Measurements from ENCODE around the gene NUBP1. TPM values are rescaled to one million over a fixed set of nuclear protein-coding genes. Genes with fewer than 3 reads are reported as not detected.
A peak's percentile ranks its signal among the peaks of the same experiment; 100 is the strongest.

Gene NUBP1
- polyA plus RNA-seq, 3 donors, result 52.8 to 56.6 (median 54.3) TPM

- Histone ChIP-seq H3K9me3 (replicated peaks in 1 of 2; ENCODE audit: control insufficient read depth in 1 of 2, insufficient read depth in 1 of 2, low read length in 2 of 2) (no peaks in the 10 kb centered on the region), H3K36me3 (replicated peaks in 1 of 2; ENCODE audit: control insufficient read depth in 1 of 2, insufficient read depth in 2 of 2, low read length in 2 of 2) (no peaks in the 10 kb centered on the region), H3K79me2 (ENCODE audit: insufficient read depth, low read length) (no peaks in the 10 kb centered on the region), H3K9ac (ENCODE audit: insufficient read depth, low read length, poor library complexity, severe bottlenecking) (no peak overlapping the region), H3K4me3 (replicated peaks in 1 of 3; ENCODE audit: low read depth in 2 of 3, low read length in 3 of 3) (no peak overlapping the region), H2AFZ (ENCODE audit: insufficient read depth, low read depth, low read length, poor library complexity, severe bottlenecking) (no peak overlapping the region), H3K27me3 (ENCODE audit: control insufficient read depth in 2 of 2, insufficient read depth in 2 of 2, low read length in 2 of 2) (no peaks in the 10 kb centered on the region), H4K20me1 (ENCODE audit: insufficient read depth, low read length) (no peaks in the 10 kb centered on the region), H3K27ac (ENCODE audit: low read depth in 1 of 2, low read length in 2 of 2) (no peak overlapping the region), H3K4me2 (replicated peaks; ENCODE audit: extremely low read depth, low read length, poor library complexity, severe bottlenecking) (no peak overlapping the region), H3K4me1 (ENCODE audit: control insufficient read depth in 1 of 2, insufficient read depth in 2 of 2, low read length in 2 of 2) (peaks cover 39 to 42% of the 10 kb centered on the region in 2 donors)
- Mint-ChIP-seq H3K36me3 (peaks cover 0 to 5% of the 10 kb centered on the region in 2 donors), H3K27ac (no peak overlapping the region), H3K4me3 (no peak overlapping the region), H3K9me3 (no peaks in the 10 kb centered on the region), H3K27me3 (ENCODE audit: low read depth in 3 of 3) (peaks cover 0 to 3% (median 0%) of the 10 kb centered on the region in 3 donors), H3K4me1 (peaks cover 51% of the 10 kb centered on the region)
- no peak for TF ChIP-seq CTCF (IDR thresholded peaks at IDR 0.05)
- intact Hi-C loops (cut with micrococcal nuclease), result loop anchor here in 1 of 2 donors (5.0 kb wide), 1 partner anchor 63 kb away; no protein-coding TSS in a partner anchor
- no peak for DNase-seq
- WGBS (ENCODE audit: insufficient coverage), result 100% methylated on average over 2 of the region's 3 CpGs
Observed at GRCh38 chr16:10809706-10810105, 66.1 kb downstream of the NUBP1 start.

GRCh38 chr16:10812312-10813098 lies 68.9 kb downstream of the NUBP1 start:
- no peaks in the 10 kb centered on the region for H3K9me3 ChIP-seq (replicated peaks in 1 of 2; ENCODE audit: control insufficient read depth in 1 of 2, insufficient read depth in 1 of 2, low read length in 2 of 2)
- Mint-ChIP-seq H3K9me3 (no peaks in the 10 kb centered on the region), H3K4me3 (no peak overlapping the region), H3K27ac (peak overlapping the region in 5 of 7 donors; percentile 6 to 72 (median 66)), H3K27me3 (ENCODE audit: low read depth in 3 of 3) (peaks cover 3 to 4% (median 4%) of the 10 kb centered on the region in 3 donors), H3K4me1 (peaks cover 32% of the 10 kb centered on the region), H3K36me3 (peaks cover 4% of the 10 kb centered on the region in 2 donors)
- no peak for TF ChIP-seq CTCF (IDR thresholded peaks at IDR 0.05)
- peaks cover 0 to 1% of the 10 kb centered on the region in 2 donors for H3K27me3 ChIP-seq (ENCODE audit: control insufficient read depth in 2 of 2, insufficient read depth in 2 of 2, low read length in 2 of 2)
- H3K4me2 ChIP-seq (replicated peaks; ENCODE audit: extremely low read depth, low read length, poor library complexity, severe bottlenecking), result peak overlapping the region; percentile 4
- no peaks in the 10 kb centered on the region for H3K79me2 ChIP-seq (ENCODE audit: insufficient read depth, low read length)
- H3K27ac ChIP-seq (ENCODE audit: low read depth in 1 of 2, low read length in 2 of 2), result peak overlapping the region in 1 of 2 donors; percentile 30
- H4K20me1 ChIP-seq (ENCODE audit: insufficient read depth, low read length), result no peaks in the 10 kb centered on the region
- H3K4me3 ChIP-seq (replicated peaks in 1 of 3; ENCODE audit: low read depth in 2 of 3, low read length in 3 of 3), result no peak overlapping the region
- H2AFZ ChIP-seq (ENCODE audit: insufficient read depth, low read depth, low read length, poor library complexity, severe bottlenecking), result no peak overlapping the region
- H3K36me3 ChIP-seq (replicated peaks in 1 of 2; ENCODE audit: control insufficient read depth in 1 of 2, insufficient read depth in 2 of 2, low read length in 2 of 2), result no peaks in the 10 kb centered on the region
- peak in 1 of 3 donors; percentile 50 for DNase-seq
- peaks cover 17 to 18% of the 10 kb centered on the region in 2 donors for H3K4me1 ChIP-seq (ENCODE audit: control insufficient read depth in 1 of 2, insufficient read depth in 2 of 2, low read length in 2 of 2)
- no peak overlapping the region for H3K9ac ChIP-seq (ENCODE audit: insufficient read depth, low read length, poor library complexity, severe bottlenecking)
- intact Hi-C loops (cut with micrococcal nuclease), result no loop called here
- 40% methylated on average over 3 of the region's 6 CpGs for WGBS (ENCODE audit: insufficient coverage)
